Endodermal cell (in vitro differentiated cells): ENCODE measurements around the gene MMP8. TPM values are rescaled to one million over a fixed set of nuclear protein-coding genes. Genes with fewer than 3 reads are reported as not detected.

Source experiments
- DNase-seq: peaks from one replicate; pipeline ENCODE4 v3.0.0-alpha.2; 2017
- H3K27ac ChIP-seq: 2 replicates; pipeline ENCODE4 v1.5.1; 2013; ENCODE audit warnings: mild to moderate bottlenecking, low read depth, low read length, moderate library complexity
- H3K27me3 ChIP-seq: 2 replicates; pipeline ENCODE4 v1.6.1; 2013; ENCODE audit warnings: mild to moderate bottlenecking, low read length, moderate library complexity; ENCODE audit not compliant: insufficient read depth, control insufficient read depth, poor library complexity, severe bottlenecking
- H3K36me3 ChIP-seq: 2 replicates; pipeline ENCODE4 v1.7.0; 2013; ENCODE audit warnings: mild to moderate bottlenecking, low read length, moderate library complexity; ENCODE audit not compliant: control insufficient read depth, insufficient read depth
- H3K4me1 ChIP-seq: one replicate; pipeline ENCODE4 v1.7.0; 2013; ENCODE audit warnings: low read length; ENCODE audit not compliant: control insufficient read depth, insufficient read depth
- H3K4me3 ChIP-seq: 2 replicates; pipeline ENCODE4 v1.5.1; 2013; ENCODE audit warnings: mild to moderate bottlenecking, low read length, moderate library complexity
- H3K9ac ChIP-seq: 2 replicates; pipeline ENCODE4 v1.6.1; 2013; ENCODE audit warnings: mild to moderate bottlenecking, low read length, moderate library complexity; ENCODE audit not compliant: poor library complexity, severe bottlenecking; ENCODE audit errors: extremely low read depth
- H3K9me3 ChIP-seq: 2 replicates; pipeline ENCODE4 v1.6.1; 2013; ENCODE audit warnings: mild to moderate bottlenecking, low read length, moderate library complexity; ENCODE audit not compliant: control insufficient read depth
- H3K27ac Mint-ChIP-seq: 2 replicates; pipeline ENCODE4 v1.8.0; 2020; ENCODE audit warnings: mixed read lengths
- H3K27me3 Mint-ChIP-seq: 2 replicates; pipeline ENCODE4 v1.8.0; 2021; ENCODE audit warnings: mild to moderate bottlenecking, mixed read lengths; ENCODE audit not compliant: insufficient read depth
- H3K36me3 Mint-ChIP-seq: 2 replicates; pipeline ENCODE4 v1.8.0; 2020; ENCODE audit warnings: low read depth, mixed read lengths
- H3K4me1 Mint-ChIP-seq: 2 replicates; pipeline ENCODE4 v1.8.0; 2020; ENCODE audit warnings: mixed read lengths
- H3K4me3 Mint-ChIP-seq: 2 replicates; pipeline ENCODE4 v1.8.0; 2020; ENCODE audit warnings: mild to moderate bottlenecking, moderate library complexity, mixed read lengths
- H3K9me3 Mint-ChIP-seq: 2 replicates; pipeline ENCODE4 v1.8.0; 2020; ENCODE audit warnings: mild to moderate bottlenecking, mixed read lengths
- CTCF ChIP-seq: fragments of 200-600 bp; sonication (generic); conservative IDR thresholded peaks from 2 replicates; pipeline ENCODE4 v1.5.0; 2021; ENCODE audit warnings: antibody characterized with exemption, mild to moderate bottlenecking
- WGBS, 2 experiments: methylation state at CpG; one replicate each; pipeline versions ENCODE4 v1.1.5 to v1.1.7; 2013; ENCODE audit warnings: missing lambda C conversion rate in 2 of 2, mixed read lengths in 1 of 2; ENCODE audit not compliant: insufficient coverage in 1 of 2, insufficient read length in 1 of 2; 5-methylcytosine and 5-hydroxymethylcytosine counted together
- total RNA-seq, 2 donors: library from RNA; stranded (reverse); fragmentation: NEBNext Ultra II Directional in 1 of 2; extraction: Animal tissue kit (Norgen Biotek cat#: 25700) in 1 of 2; gene quantifications; 2 replicates in 1 of 2; 3 replicates in 1 of 2; pipeline ENCODE4 v1.2.1, GENCODE V29; 2021

The MMP8 gene
- total RNA-seq, 2 donors from 2014 or later, result not detected

- Histone ChIP-seq H3K36me3 (no peaks in the 10 kb centered on the region), H3K4me3 (no peak overlapping the region), H3K27ac (no peak overlapping the region), H3K27me3 (no peaks in the 10 kb centered on the region), H3K4me1 (no peaks in the 10 kb centered on the region), H3K9ac (no peak overlapping the region), H3K9me3 (no peaks in the 10 kb centered on the region)
- 80 to 97% methylated on average over 1 to 2 of the region's 2 CpGs for WGBS, 2 experiments
- H3K36me3 Mint-ChIP-seq, result no peaks in the 10 kb centered on the region
- H3K27me3 Mint-ChIP-seq, result no peaks in the 10 kb centered on the region
- H3K4me1 Mint-ChIP-seq, result no peaks in the 10 kb centered on the region
- no peak for TF ChIP-seq CTCF
- H3K9me3 Mint-ChIP-seq, result no peaks in the 10 kb centered on the region
- no peak overlapping the region for H3K4me3 Mint-ChIP-seq
- no peak overlapping the region for H3K27ac Mint-ChIP-seq
- DNase-seq, result no peak
These were observed 33.2 kb upstream of the MMP8 start for GRCh38 chr11:102757823-102758549.

GRCh38 chr11:102753267-102753666 lies 28.5 kb upstream of the MMP8 start:
- no peaks in the 10 kb centered on the region for H3K4me1 ChIP-seq
- no peak overlapping the region for H3K27ac Mint-ChIP-seq
- no peak overlapping the region for H3K27ac ChIP-seq
- no peak overlapping the region for H3K4me3 Mint-ChIP-seq
- no peak for DNase-seq
- H3K27me3 ChIP-seq, result no peaks in the 10 kb centered on the region
- H3K9me3 ChIP-seq, result no peaks in the 10 kb centered on the region
- WGBS, 2 experiments, result 100% methylated on average over 1 of the region's 1 CpG
- H3K36me3 ChIP-seq, result no peaks in the 10 kb centered on the region
- H3K4me1 Mint-ChIP-seq, result peaks cover 8% of the 10 kb centered on the region
- H3K9ac ChIP-seq, result no peak overlapping the region
- no peaks in the 10 kb centered on the region for H3K27me3 Mint-ChIP-seq
- no peak for TF ChIP-seq CTCF
- H3K4me3 ChIP-seq, result no peak overlapping the region
- H3K36me3 Mint-ChIP-seq, result no peaks in the 10 kb centered on the region
- H3K9me3 Mint-ChIP-seq, result no peaks in the 10 kb centered on the region

- peaks cover 8% of the 10 kb centered on the region for H3K9me3 Mint-ChIP-seq
- Histone ChIP-seq H3K9ac (no peak overlapping the region), H3K27ac (no peak overlapping the region), H3K4me1 (no peaks in the 10 kb centered on the region), H3K9me3 (no peaks in the 10 kb centered on the region), H3K27me3 (no peaks in the 10 kb centered on the region), H3K36me3 (no peaks in the 10 kb centered on the region), H3K4me3 (no peak overlapping the region)
- no peak for TF ChIP-seq CTCF
- no peak for DNase-seq
- no peaks in the 10 kb centered on the region for H3K27me3 Mint-ChIP-seq
- H3K36me3 Mint-ChIP-seq, result no peaks in the 10 kb centered on the region
- peaks cover 8% of the 10 kb centered on the region for H3K4me1 Mint-ChIP-seq
- H3K27ac Mint-ChIP-seq, result no peak overlapping the region
- H3K4me3 Mint-ChIP-seq, result no peak overlapping the region
These were observed 26.9 kb upstream of the MMP8 start for GRCh38 chr11:102751673-102752072.
